ENCODE measurements around the gene BGN. TPM values are rescaled to one million over a fixed set of nuclear protein-coding genes. Genes with fewer than 3 reads are reported as not detected.

The BGN gene
- total and polyA plus RNA-seq, 2 experiments from 2014 or later: 0.87 to 1.8 TPM

GRCh38 chrX:153469811-153470410 is 24.9 kb upstream of the BGN start:
- Histone ChIP-seq H3K4me1 (ENCODE audit: insufficient read depth) (no peaks in the 10 kb centered on the region), H4K20me1 (replicated peaks; ENCODE audit: insufficient read depth) (no peaks in the 10 kb centered on the region), H3K27ac (ENCODE audit: low read depth) (no peak overlapping the region), H2AFZ (no peak overlapping the region), H3K4me2 (peak overlapping the region; percentile 79), H3K4me3 (peak overlapping the region; percentile 72), H3K79me2 (replicated peaks; ENCODE audit: insufficient read depth) (no peaks in the 10 kb centered on the region), H3K27me3 (ENCODE audit: insufficient read depth) (peaks cover under 1% of the 10 kb centered on the region; the same call in 1 of the 2 replicates), H3K36me3 (ENCODE audit: insufficient read depth) (no peaks in the 10 kb centered on the region), H3K9me2 (ENCODE audit: insufficient read depth) (no peaks in the 10 kb centered on the region), H3F3A (replicated peaks; ENCODE audit: low read depth) (no peaks in the 10 kb centered on the region)
- Mint-ChIP-seq H3K9me3 (no peaks in the 10 kb centered on the region; the same call in 2 of the 3 replicates), H3K4me3 (peak overlapping the region; percentile 85), H3K4me1 (0 out of 3 replicates have a peak, but pooled peaks cover 2% of the 10 kb centered on the region), H3K36me3 (ENCODE audit: low read depth) (peaks cover 5% of the 10 kb centered on the region; the same call in 1 of the 3 replicates), H3K27ac (no peak overlapping the region), H3K27me3 (ENCODE audit: insufficient read depth, low read depth, poor library complexity) (peaks cover 13% of the 10 kb centered on the region)
- no peak for TF ChIP-seq ZNF331 (CRISPR knock-in tag; IDR thresholded peaks at IDR 0.05; ENCODE audit: low read depth)
- no peak for TF ChIP-seq CREB1 (CRISPR knock-in tag; IDR thresholded peaks at IDR 0.05; ENCODE audit: low read depth)
- TF ChIP-seq, protein P1, sequence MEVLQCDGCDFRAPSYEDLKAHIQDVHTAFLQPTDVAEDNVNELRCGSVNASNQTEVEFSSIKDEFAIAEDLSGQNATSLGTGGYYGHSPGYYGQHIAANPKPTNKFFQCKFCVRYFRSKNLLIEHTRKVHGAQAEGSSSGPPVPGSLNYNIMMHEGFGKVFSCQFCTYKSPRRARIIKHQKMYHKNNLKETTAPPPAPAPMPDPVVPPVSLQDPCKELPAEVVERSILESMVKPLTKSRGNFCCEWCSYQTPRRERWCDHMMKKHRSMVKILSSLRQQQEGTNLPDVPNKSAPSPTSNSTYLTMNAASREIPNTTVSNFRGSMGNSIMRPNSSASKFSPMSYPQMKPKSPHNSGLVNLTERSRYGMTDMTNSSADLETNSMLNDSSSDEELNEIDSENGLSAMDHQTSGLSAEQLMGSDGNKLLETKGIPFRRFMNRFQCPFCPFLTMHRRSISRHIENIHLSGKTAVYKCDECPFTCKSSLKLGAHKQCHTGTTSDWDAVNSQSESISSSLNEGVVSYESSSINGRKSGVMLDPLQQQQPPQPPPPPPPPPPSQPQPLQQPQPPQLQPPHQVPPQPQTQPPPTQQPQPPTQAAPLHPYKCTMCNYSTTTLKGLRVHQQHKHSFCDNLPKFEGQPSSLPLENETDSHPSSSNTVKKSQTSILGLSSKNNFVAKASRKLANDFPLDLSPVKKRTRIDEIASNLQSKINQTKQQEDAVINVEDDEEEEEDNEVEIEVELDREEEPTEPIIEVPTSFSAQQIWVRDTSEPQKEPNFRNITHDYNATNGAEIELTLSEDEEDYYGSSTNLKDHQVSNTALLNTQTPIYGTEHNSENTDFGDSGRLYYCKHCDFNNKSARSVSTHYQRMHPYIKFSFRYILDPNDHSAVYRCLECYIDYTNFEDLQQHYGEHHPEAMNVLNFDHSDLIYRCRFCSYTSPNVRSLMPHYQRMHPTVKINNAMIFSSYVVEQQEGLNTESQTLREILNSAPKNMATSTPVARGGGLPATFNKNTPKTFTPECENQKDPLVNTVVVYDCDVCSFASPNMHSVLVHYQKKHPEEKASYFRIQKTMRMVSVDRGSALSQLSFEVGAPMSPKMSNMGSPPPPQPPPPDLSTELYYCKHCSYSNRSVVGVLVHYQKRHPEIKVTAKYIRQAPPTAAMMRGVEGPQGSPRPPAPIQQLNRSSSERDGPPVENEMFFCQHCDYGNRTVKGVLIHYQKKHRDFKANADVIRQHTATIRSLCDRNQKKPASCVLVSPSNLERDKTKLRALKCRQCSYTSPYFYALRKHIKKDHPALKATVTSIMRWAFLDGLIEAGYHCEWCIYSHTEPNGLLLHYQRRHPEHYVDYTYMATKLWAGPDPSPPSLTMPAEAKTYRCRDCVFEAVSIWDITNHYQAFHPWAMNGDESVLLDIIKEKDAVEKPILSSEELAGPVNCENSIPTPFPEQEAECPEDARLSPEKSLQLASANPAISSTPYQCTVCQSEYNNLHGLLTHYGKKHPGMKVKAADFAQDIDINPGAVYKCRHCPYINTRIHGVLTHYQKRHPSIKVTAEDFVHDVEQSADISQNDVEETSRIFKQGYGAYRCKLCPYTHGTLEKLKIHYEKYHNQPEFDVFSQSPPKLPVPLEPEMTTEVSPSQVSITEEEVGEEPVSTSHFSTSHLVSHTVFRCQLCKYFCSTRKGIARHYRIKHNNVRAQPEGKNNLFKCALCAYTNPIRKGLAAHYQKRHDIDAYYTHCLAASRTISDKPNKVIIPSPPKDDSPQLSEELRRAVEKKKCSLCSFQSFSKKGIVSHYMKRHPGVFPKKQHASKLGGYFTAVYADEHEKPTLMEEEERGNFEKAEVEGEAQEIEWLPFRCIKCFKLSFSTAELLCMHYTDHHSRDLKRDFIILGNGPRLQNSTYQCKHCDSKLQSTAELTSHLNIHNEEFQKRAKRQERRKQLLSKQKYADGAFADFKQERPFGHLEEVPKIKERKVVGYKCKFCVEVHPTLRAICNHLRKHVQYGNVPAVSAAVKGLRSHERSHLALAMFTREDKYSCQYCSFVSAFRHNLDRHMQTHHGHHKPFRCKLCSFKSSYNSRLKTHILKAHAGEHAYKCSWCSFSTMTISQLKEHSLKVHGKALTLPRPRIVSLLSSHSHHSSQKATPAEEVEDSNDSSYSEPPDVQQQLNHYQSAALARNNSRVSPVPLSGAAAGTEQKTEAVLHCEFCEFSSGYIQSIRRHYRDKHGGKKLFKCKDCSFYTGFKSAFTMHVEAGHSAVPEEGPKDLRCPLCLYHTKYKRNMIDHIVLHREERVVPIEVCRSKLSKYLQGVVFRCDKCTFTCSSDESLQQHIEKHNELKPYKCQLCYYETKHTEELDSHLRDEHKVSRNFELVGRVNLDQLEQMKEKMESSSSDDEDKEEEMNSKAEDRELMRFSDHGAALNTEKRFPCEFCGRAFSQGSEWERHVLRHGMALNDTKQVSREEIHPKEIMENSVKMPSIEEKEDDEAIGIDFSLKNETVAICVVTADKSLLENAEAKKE (CRISPR knock-in tag; IDR thresholded peaks at IDR 0.05): no peak
- TF ChIP-seq REST (IDR thresholded peaks at IDR 0.05; ENCODE audit: unreplicated experiment): peak; percentile 59
- no peak for TF ChIP-seq EZH2 (IDR thresholded peaks at IDR 0.05; ENCODE audit: low read depth, unreplicated experiment)
- no peak for TF ChIP-seq CTCF (conservative IDR thresholded peaks at IDR 0.05; ENCODE audit: low read depth in 2 of 2)
- DNase-seq (ENCODE audit: low spot score): peak; percentile 17
- peak; percentile 62 for ATAC-seq

Measured in GM23338 (cell line).